Measurements from ENCODE around the gene IGIP.

Gene IGIP

DNA sequence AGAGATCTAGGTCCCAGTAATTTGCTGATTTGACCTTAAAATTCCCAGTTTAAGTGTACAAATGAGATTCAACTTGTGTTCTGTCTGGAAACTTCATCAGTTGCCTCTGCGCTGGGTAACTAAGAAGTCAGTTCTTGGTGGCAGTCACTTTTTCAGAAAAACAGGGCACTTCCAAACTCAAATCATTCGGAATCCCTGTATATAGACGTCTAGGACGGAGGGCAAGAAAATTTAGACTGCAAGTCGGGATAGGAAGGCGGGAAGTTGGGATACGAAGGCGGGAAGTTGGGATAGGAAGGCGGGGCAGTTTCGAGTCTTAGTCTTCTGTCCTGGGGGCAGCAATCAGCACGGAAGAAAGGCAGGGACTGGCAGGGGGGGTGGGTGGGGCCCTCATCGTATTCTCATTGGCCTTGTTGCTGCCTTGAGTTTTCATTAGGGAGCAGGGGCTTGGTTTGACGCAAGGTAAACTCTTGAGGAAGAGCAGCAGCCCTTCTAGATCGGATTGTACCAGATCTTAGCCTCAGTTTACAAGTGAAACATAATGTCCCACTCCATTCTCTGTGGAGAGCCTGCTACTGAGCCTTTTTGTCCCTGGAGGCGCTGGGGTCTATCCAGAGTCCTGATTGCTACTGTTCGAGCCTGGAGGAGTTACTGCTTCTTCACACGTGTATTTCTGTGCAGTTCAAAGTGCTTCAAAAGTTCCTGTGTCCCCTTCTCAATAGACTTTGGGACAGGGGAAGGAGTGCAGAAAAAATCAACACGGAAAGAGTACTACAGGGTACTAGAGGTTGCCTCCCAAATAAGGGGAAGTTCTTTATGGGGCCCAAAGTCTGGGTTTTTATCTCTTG lies 14.5 kb upstream of the IGIP start:
- DNase-seq (ENCODE audit: low read depth) = no peak

DNA sequence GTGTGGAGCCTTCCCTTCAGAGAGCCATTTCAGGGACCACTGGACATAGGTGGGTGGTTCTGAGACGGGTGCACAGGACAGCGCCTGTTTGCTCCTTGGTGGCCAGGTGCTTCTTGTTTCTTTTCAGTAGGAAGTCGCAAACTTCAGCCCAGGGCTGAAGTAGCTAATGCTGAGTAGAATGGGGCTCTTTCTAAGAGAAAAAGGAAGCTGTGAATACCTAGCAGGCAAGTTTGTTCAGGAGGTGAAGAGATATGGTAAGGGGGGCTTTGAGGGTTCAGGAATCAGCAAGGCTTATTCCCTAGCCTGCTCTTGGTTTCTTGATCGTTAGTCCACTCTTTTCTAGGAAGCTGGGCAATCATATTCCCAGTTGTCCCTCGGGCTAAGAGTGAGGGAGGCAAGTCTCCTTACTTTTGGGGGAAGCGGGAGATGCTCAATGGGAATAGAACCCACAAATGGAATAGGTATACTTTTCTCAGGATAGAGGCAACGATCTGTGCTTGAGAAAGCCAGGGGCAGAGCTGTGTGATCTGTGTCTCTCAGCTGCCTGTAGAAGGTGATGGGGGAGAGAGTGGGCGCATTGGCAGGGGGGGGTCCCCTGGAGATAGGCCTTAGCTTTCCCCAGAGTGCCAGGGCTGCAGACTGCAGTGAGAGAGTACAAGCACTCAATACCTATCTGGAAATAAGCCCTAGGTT lies 13.7 kb upstream of the IGIP start:
- no peak for DNase-seq (ENCODE audit: low read depth)

DNA sequence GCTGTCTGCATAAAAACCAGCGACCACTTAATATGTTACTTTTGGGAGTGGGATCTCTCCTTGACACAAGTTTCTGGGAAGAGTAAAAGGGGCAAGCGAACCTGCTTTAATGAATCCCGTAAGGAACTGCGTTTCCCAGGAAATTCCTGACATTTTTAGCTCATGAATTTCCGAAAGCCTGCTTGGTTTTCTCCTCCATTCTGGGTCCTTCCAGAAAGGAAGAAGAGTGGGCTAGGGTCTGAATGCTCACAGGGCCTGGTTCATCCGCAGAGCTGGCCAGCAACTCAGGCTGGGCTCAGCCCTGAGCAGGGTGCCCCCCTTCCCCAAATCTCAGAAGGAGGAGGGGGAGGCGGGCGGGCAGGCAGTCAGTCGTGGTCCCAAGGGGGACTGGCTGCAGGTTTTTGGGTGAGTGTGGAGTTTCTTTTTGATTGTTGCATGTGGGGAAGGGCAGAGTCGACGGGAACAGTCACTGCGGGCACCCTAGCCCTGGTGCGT lies 13.0 kb upstream of the IGIP start:
- no peak for DNase-seq (ENCODE audit: low read depth)

DNA sequence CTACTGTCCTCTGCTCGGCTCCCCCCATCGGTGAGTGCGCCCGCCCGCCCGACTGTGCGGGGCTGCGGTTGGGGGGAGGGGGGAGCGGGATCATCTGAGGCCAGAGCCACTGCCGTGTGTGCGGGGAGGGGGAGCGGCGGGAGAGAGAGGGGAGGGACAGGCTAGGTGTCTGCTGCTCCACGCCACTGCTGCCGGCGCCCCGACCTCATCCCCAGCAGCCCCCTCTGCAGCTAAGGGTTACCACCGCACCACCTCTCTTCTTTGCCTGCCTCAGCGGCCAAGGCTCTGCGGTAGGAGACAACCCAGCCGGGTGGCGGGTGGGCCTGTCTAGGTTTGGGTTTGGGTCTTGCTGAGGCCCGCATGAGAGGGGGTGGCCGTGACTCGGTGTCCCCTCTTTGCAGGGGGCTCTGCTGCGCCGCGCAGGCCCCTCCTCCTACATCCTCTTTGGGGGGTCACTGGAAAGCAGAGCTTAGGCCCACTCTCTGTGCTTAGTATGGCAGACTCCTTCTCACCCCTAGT lies 12.5 kb upstream of the IGIP start:
- no peak for DNase-seq (ENCODE audit: low read depth)

DNA sequence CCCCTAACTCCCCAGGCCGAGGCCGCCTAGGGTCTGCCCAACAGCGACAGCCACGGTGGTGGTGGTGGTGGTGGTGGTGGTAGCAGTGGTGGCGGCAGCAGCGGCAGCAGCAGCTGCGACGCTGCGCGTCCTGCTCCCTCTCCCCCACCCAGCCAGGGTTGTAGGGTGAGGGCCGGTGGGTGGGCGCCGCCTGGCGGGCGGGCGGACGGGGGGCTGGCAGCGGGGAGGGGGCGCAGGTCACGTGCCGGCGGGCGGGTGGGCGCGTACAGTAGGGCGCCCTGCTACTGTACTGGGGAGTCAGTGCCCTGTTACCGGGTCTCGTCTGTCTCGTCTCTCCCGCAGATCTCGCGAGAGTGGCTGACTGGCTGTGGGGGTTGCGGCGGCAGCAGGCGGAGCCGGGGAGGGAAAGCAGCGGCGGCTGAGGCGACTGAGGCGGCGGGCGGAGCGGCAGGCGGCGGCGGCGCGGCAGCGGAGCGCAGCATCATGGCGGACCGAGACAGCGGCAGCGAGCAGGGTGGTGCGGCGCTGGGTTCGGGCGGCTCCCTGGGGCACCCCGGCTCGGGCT lies 12.0 kb upstream of the IGIP start, which contains the start of gene PURA:
Gene PURA, plus strand, starts transcription at position 411 of the 565 bp plus-strand sequence. Its CDS starts 73 bp downstream, at position 484.
- peak; percentile 95 for DNase-seq (ENCODE audit: low read depth)

DNA sequence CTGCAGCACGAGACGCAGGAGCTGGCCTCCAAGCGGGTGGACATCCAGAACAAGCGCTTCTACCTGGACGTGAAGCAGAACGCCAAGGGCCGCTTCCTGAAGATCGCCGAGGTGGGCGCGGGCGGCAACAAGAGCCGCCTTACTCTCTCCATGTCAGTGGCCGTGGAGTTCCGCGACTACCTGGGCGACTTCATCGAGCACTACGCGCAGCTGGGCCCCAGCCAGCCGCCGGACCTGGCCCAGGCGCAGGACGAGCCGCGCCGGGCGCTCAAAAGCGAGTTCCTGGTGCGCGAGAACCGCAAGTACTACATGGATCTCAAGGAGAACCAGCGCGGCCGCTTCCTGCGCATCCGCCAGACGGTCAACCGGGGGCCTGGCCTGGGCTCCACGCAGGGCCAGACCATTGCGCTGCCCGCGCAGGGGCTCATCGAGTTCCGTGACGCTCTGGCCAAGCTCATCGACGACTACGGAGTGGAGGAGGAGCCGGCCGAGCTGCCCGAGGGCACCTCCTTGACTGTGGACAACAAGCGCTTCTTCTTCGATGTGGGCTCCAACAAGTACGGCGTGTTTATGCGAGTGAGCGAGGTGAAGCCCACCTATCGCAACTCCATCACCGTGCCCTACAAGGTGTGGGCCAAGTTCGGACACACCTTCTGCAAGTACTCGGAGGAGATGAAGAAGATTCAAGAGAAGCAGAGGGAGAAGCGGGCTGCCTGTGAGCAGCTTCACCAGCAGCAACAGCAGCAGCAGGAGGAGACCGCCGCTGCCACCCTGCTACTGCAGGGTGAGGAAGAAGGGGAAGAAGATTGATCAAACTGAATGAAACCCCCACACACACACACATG lies 11.2 kb upstream of the IGIP start:
- DNase-seq (ENCODE audit: low read depth) = no peak

DNA sequence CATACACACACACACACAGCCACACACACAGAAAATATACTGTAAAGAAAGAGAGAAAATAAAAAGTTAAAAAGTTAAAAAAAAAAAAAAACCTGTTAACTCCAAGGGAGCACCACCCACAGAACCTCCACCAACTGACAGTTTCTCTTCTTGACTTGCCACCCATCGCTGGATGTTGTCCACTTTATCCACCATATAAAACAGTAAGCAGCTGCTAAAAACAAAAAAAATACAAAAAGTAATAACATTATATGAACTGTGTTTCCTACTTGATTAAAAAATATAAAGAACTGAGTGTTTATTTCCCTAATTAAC lies 10.6 kb upstream of the IGIP start:
- DNase-seq (ENCODE audit: low read depth) = no peak

DNA sequence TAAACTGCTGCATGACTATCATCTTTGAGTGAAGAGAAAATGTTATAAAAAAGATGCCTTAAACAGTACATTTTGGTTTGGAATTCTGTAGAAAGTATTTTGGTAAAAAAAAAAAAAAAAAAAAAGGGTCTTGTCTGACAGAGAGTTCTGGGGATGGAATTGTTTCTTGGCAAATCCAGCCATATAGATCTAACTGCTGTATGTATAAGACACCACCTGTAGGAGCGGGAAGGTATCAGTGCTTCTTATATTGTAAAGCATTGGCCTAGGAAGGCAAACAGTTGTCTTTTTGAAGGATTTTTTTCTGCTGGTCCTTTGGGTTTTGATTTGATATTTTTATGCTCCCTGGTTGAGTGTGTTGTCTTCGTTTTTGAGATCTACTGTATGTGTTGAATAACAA lies 9.0 kb upstream of the IGIP start:
- DNase-seq (ENCODE audit: low read depth) = no peak

DNA sequence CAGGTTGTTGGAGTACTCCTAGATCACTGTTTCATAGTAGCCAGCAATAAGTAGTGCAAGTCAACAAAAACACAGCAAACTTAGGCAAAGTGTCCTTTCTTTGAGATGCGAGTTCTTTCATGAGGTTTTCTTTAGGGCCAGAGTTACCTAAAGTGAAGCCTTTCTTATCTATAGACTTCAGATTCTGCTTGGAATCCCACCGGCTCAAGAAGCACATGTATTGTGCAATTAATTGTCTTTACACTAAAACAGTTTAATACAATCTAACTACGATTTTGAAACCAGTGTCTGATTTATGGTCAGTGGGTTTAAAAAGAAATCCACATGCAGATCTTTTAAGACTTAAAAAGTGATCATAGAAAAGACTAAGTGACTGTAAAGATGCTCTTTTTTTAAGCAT lies 8.2 kb upstream of the IGIP start:
- no peak for DNase-seq (ENCODE audit: low read depth)

DNA sequence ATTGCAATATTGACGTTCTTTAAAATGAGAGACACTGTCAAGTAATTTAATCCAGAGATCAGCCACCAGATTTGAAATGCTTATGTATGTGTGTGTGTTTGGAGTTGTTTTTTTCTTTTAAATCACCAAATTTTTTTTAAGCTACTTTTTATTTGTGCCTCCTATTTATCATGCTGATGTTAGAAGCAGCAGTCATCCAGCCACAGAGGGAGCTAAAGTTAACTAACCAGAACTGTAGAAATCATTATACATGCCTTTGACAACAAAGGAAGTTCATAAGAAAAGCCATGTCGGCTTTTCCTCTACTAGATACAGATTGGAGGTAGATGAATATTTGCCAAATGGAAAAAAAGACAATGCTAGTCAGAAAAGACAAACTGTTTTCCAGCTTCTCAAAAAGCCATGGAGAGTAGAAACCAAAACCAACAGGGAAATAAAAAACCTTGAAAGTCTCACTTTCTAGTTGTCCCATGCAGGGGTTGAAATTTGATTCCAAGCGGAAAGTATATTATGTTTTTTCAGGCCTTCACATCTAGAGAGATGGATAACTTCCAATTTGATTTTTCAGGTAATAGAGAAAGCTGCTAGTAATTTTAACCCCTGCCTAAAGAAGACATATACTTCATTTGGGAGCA lies 7.3 kb upstream of the IGIP start:
- DNase-seq (ENCODE audit: low read depth) = no peak

DNA sequence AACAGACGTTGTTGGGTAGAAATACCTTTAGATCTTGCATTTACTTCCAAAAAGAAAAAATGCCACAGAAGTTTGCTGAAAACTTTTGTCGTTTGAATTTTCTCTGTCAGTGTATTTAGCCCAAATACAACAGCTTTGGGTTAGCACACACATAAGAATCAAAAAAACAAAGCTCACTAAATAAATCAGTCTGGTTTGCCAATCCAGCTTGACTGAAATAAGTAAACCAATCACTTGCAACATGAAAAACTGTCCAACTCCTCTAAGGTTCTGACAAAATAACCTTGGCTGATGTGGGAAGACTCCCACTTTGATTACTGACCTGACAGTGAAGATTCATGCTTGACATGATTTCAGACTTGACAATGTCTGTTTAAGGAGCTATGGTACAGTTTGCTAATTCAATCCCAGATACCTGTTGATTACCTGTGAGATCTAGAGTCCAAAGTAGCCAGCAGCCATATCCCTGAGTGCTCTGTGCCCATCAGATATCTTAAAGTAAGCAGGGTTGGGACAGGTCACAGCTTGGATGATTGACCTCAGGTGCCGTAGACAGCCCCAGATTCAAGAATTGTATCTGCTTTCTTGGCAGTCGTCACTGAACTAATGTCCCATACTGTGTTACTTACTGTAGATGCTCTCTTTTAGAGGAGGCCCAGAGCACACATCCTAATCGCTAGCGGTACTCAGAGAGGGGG lies 727 bp downstream of the IGIP start:
- no peak for DNase-seq (ENCODE audit: low read depth)

DNA sequence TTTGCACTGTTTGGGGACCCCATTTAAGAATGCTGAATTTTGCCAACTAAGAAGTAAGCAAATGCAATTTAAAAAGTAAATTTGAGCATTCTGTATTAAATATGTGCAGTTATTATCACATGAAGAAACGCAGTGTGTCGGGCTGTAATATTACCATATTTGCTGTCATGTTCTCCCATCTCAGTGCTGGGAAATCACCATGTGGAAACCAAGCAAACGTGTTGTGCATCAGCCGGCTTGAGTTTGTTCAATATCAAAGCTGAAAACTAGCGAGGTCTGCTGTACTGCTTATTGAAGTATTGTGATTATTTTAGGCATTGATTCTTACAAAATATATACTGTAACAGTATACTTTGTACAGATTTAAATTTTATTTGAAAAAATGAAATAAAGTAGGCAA lies 2.6 kb downstream of the IGIP start:
- no peak for DNase-seq (ENCODE audit: low read depth)

DNA sequence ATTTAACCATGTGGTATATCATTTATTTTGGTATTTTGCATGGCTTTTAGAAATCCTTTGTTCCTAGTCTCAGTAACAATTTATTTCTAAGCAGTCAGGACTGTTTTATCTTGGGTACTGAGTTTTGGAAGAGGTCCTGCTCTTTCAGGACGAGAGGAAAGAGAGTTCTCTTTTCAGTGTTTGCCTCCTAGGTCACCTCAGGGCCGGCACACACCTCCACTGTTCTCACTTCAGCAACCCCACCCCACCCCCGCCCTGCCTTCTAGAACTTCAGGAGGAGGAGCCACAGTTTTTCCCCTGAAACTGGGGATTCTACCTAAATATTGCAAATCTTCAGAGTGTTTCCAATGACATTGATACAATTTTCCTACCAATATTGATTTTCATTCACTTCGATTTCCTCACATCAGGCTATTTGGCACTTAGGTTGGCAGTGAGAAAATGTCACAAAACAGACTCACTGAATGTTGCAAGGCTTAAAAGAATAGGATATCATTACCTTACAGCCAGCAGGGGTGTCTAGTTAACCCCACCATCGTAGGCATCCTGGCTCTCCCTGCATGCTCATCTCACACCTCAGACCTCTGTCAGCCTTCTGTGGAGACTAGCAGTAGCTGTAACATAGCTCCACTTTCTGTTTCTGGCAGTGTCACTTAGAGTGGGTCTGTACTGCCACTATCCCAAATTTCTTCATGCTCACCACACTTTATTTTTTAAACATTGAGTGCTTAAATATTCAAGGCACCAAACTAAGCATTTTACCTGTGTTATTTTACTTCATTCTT lies 5.4 kb downstream of the IGIP start:
- no peak for DNase-seq (ENCODE audit: low read depth)

DNA sequence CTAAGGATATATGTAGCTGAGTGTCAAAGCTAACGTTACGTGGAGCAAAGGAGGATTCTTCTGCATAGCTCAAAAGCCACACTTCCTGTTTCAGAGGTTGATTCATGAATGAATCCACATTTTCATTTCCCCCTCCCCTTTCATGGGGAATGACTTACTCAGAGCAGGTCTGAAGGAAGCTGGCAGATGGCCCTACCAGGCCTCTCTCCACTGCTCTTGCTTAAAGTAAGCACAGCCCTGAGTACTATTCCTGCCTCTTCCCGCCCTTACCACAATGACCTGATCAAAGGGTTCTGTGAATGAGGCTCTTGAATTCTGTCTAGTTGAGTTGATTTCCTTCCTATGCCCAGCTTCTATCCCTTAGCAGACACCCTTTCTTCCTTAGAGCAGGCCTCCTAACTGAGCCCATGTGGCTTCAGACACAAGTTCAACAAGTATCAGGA lies 6.3 kb downstream of the IGIP start:
- no peak for DNase-seq (ENCODE audit: low read depth)

DNA sequence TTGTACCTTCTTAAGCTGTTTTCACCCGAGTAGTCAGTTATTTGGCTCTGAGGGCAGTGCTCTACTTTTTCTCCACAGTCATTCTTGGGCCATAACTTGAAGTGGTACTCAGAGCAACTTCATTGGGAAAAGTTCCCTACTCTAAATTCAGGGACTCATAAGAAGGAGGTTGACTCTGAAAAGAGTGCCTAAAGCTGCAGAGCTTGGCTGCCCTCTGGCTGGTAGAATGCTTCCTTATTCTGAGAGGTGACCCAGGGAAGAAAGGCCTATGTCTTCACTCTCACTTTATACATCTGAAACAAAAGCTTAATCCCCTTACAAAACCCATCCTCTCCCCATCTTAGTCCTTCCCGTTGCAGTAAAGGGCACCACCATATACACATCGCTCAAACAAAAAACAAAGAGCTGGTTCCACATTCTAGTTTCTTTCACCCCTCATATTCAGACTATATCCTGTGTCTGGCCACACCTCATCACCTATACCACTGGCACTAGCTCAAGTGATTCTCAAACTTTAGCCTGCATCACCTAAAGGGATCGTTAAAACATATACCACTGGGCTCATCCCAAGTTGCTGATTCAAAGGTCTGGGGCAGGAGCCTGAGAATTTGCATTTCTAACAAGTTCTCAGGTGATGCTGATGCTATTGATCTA lies 7.9 kb downstream of the IGIP start:
- no peak for DNase-seq (ENCODE audit: low read depth)

DNA sequence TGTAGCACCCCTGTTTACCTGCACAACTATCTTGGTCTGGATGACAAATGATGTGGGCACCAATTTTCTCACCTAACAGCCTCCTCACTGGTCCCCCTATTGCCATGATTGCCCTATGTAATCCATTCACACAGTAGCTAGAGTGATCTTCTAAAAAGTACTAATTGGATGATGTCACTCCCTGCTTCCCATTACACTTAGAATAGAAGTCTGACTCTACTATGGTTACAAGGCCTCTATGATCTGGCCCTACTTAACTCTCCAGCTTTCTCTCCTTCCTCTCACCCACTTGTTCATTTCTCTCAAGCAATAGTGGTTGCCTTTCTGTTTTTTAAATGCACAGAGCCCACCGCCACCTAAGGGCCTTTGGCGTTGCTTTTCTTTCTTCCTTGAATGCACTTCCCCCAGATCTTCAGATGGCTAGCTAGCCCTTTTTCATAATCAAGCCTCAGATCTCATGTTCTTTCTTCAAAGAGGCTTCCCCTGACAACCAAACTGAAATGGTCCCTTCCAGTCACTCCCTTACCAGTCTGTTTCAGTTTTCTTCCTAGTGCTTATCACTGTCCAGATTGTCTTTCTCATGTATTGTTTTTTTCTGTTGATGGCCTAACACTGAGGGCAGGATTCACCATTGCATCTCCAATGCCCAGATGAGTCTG lies 8.7 kb downstream of the IGIP start:
- no peak for DNase-seq (ENCODE audit: low read depth)

DNA sequence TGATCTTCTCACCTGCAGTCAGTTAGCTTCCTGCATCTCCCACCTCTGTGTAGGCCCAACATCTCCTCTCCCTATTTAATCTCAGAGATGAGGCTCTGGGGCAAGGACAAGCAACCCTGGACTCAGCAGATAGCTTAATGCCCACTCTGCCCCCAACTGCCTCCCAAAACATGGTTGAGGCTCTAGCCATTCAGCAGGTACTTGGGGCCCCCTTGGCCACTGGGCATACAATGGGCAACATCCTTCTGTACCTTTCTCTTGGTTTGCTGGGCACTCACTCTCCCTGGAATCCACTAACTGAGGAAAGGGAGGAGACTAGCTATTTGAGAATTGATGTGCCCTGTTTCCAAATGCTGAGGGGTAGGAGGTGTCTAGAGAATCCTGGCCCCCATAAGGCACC lies 9.4 kb downstream of the IGIP start:
- DNase-seq (ENCODE audit: low read depth) = no peak

DNA sequence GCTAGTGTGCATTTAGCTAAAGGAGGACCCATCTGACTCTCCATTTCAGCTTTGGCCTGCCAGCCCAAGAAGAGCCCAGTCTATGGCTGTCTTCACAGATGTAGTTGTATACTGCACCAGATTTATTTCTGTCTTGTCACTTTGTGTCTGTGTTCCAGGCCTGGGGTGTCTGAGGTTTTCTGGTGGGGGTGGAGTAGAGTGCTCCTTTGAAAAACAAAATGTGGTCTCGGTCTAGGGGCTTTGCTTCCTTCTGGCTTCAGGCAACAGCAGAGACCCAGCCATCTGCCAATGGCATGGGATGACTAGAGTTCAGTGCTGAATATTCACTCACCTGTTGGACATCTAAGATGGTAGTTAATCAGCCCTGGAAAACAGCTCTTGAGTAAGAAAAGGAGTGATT lies 10.9 kb downstream of the IGIP start:
- no peak for DNase-seq (ENCODE audit: low read depth)

DNA sequence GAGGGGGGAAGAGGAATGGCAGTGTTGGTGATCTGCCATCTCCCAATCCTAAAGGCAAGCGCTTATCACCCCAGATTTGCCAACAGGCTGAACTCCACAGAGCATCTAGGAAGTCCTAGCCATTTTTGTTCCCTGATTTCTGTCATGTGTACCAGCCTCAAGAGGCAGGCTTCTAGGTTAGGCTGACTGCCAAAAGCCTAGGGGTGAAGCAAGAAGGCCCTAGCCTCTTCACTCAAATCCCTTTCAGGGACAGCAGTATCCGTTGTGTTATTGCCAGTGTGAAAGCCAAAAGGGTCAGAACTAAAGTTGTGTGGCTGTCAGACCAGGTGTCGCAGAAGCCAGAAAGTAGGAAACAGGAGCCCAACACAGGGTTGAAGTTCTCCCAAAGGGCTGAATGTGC lies 14.7 kb downstream of the IGIP start:
- no peak for DNase-seq (ENCODE audit: low read depth)
